Femur (tissue), 1 donor: ENCODE data around the gene SQOR.
A peak's percentile ranks its signal among the peaks of the same experiment; 100 is the strongest.
"Not testable (repeated sequence)": the region's sequence is repeated elsewhere in the genome, so short reads cannot be mapped to it uniquely, and the experiment has no call there.

ENCODE experiments used
- DNase-seq: peaks from one replicate; pipeline ENCODE4 v3.0.0-alpha.2; 2017

SQOR gene

DNA sequence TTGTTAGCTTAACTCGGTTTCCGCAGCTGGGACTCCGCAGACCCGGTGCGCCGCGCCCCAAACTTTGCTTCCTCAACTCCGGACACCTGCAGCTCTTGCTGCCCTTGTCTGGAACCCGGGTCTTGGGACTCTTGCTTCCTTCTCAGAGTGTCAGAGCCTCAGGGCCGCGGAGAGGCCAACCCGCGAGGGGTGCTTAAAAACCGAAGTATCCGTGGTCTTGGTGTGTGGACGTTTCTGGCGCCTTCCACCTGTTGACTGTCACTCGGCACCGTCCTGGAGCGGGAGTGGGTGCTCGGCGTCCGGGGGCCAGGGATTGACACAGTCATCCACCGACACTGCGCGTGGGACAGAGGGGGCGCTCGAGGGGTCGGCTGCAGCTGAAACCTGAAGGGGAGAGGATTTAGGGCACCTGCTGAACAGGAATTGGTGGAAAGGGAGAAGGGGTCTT lies 386 bp downstream of the SQOR start:
- DNase-seq: peak; percentile 54

DNA sequence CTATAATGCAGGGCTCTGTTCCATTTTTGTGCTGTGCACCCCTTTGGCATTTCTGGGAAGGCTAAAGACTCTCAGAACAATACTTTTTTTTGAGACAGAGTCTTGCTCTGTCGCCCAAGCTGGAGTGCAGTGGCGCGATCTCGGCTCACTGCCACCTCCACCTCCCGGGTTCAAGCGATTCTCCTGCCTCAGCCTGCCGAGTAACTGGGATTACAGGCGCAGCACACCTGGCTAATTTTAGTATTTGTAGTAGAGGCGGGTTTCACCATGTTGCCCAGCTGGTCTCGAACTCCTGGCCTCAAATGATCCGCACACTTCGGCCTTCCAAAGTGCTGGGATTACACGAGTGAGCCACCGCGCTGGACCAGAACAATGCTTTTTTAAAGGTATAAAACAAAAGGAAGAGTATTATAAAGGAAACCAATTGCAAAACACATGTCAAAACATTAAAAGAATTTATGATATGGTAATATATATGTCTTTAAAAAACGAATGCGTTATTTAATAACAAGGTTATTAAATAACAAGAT lies 999 bp downstream of the SQOR start:
- DNase-seq: no peak

DNA sequence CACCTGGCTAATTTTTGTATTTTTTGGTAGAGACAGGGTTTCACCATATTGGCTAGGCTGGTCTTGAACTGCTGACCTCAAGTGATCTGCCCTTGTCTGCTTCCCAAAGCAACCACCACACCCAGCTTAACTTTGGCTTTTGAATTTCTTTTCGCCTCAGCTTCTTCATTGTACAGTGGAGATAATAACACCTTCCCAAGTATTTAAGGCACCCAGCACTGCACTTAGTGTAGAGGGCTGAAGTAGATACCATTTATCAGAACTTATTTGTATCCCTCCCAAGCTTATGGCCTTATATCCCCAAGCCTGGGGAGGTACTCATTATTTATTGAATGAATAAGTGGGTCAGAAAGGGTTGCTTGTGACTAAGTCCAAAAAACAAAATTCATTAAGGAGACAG lies 2.3 kb downstream of the SQOR start:
- no peak for DNase-seq

DNA sequence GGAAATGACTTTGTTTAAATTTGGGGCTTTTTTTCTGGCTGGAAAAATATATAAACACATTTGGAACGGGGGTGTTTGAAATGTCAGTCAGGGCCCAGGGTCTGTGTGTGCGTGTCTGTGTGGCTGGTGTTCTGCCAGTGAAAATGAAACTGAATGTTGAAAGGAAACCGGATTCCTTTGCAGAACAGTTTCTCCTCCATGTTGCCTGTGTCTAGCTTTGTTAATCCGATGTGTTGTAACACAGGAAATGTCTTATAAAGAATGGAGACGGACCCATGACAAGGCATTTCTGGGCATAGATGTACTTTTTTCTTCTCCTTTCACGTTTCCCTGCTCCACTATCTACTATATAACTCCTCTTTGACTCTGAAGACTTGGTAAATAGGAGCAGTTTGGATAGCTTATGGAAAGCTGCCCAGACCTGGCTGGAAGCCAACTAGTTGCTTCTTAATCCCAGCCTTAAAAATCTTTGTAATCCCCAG lies 2.8 kb downstream of the SQOR start:
- DNase-seq: peak; percentile 69

DNA sequence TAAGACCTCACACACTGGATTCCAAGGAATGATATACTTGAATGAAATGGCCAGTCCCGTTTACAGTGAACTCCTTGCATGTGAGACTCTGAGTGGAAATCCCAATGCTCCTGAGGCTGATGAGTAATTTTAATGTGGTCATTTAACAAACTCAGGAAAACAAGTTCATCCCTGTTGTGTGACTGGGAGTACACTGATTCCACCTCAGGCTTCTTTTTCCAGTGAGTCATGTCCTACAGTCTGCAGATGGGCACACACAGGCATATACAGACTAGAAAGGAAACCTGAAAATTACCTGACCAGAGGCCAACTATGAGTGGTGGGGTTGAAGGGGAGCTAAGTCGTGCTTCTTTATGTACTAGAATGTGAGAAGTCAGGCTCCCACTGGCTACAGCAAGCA lies 5.8 kb downstream of the SQOR start:
- no peak for DNase-seq

DNA sequence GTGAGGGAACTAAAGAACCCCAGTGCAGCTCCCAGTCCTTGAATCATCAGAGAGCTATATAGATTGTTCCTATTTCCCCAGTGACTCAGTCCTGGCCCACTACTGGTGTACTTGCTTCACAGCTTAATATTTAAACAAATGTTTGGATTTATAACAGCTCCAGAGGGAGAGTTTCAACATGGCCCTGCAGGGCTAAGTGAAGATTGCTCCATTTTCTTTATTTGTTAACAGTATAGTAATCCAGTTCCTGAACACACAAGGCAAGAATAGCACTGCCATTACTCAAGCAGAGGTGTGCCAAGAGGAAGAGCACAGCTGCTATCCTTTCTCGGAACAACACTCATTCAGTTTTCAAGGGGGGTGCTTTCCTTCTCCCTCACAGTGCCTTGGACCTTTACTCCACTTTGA lies 6.5 kb downstream of the SQOR start:
- peak; percentile 45 for DNase-seq

DNA sequence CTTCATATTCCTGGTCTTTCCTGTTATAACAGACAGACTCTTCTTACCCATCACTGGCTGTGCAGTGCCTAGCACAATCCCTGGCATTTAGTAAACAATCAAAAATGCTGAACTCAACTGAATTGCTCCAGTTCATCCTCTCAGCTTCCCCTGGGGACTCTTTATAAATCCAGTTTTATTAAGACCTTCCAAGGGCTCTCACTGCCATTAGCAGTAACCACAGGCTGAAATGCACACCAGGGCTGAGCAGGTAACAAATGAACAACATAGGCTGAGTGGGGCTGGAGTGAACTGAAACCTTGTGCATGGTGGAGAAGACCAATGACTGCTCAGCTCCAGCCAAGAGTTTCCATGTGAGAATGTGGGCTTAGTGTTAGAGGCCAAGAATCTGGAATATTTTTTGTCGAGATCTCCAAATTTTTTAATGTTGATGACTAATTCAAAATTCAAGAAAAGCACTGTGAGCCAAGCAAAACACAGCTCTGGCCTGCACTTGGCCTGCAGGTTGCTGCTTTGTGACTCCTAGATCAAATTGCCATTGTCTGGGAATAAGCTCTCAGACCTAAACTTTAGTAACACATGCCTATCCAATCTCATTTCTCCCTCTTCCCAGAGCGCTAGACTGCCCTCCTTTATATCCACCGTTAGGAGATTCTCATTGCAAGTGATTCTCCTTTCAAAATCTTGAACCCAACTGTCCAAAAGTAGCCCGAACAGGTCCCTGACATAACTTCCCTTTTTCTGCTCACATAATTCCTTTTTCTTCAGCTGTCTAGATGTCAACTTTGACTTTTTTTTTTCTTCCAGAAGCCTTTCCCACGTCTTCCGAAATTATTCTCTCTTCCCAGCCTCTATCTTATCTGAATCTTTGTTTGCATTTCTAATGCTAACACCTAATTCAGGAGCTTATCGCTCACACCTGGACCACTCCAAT lies 7.4 kb downstream of the SQOR start:
- DNase-seq: peak; percentile 53

DNA sequence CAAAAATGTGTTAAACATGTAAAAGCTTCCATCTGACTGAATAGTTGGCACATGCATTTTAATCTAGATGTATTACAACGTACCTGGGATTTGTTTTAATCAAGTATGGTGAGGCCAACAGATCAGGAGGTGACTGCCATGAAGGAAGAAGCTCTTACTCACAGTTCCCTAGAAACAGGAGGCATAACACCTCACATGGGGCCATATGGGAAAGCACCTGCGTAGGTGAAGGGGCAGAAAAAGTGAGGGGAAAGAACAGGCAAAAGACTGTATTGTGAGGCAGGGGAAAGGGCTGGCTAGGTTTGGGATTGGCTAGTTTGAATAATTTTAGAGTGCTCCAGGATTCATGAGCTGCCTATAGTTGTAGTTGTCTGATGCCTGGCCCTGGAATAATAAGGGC lies 9.6 kb downstream of the SQOR start:
- DNase-seq: no peak

DNA sequence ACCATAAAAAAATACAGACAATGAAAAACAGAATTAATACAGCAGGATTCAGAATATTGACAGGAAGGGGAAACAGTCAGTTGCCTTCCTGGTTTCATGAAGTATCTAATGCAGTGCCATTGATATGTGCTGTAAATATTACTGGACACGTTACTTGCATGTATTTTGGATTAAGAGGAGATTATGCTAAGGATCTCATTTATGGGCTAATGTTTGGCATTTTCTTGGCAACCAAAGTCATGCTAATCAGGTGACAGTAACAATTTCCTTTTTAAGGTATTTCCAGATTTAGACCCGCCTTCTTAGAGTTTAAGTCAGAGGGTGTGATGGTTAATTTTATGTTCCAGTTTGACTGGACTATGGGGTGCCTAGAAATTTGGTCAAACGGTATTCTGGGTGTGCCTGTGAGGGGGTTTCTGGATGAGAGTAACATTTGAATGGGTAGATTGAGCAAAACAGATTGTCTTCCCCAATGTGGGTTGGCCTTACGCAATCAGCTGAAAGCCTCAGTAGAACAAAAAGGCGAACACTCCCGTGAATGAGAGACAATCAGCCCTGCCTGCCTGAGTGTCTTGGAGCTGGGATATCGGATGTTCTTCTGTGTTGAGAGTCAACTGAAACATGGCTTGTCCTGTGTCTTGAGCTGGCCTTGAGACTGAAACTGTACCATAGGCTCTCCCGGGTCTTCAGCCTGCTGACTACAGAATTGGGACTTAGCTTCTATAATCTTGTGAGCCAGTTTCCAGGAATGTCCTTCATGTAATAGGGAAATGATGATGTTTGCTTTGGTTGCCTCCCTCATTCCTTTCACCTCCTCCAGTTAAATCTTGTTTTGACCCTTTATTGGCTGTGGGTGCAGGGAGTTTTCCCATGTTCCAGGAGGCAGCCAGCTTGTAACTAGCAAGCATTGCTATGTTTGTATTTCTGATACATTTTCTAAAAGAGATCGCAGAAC lies 10.5 kb downstream of the SQOR start:
- DNase-seq: no peak

DNA sequence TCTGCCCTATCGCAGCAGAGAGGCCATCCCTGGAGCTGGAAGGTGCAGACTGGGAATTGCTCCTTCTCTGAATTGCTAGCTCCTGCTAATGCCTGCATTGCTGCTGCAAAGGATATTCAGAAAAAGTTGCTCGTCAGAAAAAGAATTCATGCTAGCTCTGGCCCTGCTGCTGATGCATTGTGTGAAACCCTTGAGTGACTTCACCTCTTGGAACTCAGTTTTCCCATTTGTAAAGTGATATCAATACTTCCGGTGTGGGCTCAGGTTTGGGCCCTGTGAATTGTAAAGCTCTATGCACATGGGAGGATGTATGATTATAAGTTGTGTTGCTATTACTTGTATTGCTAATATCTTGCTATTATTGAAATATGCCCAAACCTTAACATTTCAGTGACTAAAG lies 11.4 kb downstream of the SQOR start:
- no peak for DNase-seq

DNA sequence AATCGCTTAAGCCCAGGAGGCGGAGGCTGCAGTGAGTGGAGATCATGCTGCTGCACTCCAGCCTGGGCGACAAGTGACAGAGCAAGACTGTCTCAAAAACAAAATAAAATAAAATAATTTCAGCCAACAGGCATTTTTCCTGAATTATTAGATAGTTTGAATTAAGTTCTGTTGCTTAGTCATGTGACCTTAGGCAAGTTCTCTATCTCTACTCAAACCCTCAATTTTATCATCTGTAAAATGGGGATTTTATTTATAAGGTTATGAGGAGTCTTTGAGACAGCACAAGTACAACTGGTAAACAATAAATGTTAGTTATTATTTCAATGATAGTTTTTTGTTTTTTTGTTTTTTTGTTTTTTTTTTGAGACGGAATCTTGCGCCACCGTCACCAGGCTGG lies 13.0 kb downstream of the SQOR start:
- DNase-seq: no peak

DNA sequence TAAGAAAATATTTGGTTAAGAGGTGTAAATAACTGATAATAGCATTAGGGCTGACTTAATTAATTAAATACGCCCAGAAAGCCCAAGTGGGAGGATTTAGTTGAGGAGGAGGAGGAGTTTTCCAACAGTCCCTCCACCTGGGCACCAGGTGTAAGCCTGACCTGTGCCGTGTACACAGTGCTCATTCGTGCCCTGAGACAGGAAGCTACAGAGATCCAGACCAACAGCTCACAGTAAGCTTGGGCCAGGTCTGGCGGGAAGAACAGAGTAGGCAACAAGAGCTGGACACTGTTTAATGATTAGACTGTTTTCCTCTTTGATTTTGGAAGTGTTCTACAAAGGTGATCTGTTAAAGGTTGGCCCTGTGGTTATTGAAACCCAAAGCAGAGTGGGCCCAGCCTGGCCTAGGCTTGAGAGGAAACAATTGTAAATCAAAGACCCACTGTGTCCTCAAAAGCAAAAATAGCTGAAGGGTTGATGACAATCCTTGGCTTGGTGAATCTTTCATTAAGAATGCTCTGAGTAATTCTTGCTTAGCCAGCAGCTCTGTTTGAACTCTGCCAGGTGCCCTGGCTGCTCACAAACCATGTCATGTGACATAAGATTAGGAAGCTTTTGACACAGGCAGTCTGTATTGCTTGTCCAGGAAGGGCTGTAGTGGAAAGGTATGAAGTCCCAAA lies 13.8 kb downstream of the SQOR start:
- no peak for DNase-seq

DNA sequence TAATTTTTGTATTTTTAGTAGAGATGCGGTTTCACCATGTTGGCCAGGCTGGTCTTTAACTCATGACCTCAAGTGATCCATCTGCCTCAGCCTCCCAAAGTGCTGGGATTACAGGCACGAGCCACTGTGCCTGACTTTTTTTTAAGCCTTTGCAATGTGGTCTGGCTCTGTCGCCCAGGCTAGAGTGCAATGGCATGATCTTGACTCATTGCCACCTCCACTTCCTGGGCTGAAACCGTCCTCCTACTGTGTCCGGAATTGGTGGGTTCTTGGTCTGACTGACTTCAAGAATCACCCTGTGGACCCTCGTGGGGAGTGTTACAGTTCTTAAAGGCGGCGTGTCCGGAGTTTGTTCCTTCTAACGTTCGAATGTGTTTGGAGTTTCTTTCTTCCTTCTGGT lies 15.2 kb downstream of the SQOR start:
- not testable (repeated sequence) for DNase-seq

DNA sequence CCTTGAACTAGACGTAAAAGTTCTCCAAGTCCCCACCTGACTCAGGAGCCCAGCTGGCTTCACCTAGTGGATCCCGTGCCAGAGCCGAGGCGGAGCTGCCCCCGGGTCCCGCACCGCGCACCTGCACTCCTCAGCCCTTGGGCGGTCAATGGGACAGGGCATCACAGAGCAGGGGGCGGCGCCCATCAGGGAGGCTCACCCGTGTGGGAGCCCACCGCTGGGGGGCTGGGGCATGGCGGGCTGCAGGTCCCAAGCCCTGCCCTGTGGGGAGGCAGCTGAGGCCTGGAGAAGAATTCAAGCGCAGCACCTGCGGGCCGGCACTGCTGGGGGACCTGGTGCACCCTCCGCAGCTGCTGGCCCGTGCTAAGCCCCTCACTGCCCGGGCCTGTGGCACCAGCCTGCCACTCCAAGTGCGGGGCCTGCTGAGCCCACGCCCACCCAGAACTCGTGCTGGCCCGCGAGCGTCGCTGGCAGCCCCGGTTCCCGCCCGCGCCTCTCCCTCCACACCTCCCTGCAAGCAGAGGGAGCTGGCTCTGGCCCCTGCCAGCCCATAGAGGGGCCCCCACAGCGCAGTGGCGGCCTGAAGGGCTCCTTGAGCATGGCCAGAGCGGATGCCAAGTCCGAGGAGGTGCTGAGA lies 16.2 kb downstream of the SQOR start:
- DNase-seq: no peak

DNA sequence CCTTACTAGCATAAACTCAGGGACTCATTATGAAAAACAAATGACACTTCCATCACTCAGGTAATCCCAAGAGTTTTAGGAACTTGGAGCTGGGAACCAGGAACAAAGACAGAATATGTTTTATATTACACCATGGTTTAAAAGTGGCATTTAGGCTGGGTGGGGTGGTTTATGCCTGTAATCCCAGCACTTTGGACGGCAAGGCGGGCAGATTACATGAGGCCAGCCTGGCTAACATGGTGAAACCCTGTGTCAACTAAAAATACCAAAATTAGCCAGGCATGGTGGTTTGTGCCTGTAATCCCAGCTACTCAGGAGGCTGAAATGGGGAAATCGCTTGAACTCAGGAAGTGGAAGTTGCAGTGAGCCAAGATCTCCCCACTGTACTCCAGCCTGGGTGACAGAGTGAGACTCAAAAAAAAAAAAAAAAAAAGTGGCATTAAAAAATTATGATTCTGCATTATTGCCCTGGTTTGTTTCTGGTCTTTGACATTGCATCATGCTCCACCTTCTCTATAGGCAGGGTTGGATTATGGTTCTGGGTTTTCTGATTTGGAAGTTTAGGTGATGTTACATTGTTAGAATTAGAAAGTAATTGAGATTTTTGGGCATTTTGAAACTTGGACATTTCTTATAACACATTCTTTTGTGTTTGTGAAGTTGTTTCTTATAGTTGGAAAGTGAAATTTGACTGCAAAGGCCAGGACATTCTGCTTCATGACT lies 19.0 kb downstream of the SQOR start:
- DNase-seq: no peak

DNA sequence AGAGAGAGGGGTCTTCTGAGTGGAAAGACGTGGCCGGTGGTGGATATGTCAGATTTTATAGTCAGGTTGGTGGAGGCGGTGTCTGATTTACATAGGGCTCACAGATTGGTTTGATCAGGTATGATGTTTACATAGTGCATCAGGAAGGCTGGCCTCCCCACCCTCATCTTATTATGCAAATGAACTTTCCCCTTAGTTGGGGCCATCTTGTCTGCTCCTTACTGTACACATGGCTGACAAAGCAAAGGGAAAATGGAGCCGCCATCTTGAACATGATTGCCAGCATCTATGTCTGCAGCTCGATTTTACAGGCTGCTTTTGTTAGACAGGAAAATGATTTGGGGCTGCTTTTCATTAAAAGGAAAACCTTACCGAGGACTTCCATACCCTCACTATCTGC lies 19.9 kb downstream of the SQOR start:
- no peak for DNase-seq

DNA sequence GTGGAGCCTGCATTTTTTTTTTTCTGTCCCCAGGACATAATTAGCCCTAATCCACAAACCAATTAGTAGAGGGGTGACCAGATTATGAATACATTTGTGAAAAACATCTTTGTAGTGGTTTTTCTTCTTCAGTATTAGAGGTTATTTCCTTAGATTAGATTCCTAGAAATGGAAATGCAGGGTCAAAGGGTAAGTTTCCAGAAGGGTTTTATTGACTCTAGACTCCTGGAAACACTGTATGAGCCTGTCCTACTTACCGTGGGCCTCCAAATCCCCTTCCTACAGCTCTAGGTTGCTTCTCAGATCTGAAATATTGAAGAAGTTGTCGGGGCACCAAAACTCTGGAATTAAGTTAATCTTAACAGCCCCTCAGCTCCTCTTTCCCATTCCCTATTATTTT lies 22.4 kb downstream of the SQOR start:
- no peak for DNase-seq

DNA sequence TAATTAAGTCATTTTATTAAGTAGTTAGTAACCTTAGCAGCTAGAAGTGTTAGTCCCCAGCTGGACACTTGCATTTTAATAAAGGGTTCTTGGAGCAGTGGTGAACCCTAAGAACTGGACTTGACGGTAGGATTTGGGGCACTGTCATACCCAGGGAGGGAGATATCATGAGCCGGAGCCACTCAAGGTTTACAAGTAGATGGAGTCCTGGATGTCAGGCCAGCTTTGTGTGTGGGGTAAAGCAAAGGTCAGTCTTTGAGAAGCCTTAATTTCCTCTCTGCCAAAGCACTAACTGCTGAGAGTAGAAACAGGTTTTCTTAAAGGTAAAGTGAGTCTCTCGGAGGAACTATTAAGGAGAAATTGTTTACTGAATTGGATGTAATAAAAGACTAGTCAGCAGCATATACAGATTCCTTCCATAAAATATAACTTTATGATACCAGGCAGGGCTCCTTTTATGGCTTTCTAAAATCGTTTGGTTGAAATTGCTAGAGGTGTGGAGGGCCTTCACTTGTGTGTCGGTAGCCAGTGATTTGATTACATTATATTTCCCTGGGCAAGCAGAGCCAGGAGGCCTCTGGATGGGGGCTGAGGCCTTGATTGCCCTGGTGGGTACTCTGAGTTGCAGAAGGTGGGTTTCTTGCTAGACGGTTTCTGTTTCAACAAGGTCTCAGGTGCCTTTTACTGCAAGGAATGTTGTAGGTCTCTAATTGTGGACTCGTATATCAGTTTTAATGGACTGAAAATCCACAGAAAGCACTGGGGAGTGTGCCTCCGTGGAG lies 23.1 kb downstream of the SQOR start:
- no peak for DNase-seq

DNA sequence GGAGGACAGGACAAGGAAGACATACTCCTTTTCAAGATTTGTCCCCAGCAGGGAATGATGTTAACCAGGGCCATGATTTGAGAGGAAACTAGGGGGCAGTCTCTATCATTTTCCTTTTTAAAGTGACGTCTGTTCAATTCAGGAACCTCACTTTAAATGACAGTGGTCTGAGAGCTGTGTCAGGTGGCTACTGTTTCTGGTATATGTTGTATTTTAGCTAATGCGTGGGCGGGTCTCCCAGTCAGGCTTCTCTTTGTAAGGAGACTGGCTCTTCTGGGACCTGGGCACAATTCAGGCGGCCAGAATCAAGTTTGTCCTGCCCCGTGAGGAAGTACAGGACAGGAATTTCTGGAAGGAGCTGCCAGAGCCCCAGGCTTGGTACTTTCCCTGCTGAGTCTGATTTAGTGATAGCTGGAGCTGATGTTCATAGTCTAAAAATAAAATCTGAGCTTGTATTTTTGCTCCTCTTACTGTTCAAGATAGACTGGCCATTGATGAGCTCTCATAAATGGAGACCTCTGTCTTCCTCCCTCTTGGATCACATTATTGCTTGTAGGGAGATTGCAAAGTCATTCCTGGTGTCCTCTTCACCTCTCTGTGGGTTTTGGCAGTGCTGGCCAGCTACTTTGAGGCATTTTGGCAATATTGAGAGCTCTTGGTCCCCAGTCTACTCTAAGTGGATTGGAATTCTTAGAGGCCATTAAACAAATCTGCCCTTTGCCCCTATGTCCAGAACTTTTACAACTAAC lies 25.6 kb downstream of the SQOR start:
- DNase-seq: no peak

DNA sequence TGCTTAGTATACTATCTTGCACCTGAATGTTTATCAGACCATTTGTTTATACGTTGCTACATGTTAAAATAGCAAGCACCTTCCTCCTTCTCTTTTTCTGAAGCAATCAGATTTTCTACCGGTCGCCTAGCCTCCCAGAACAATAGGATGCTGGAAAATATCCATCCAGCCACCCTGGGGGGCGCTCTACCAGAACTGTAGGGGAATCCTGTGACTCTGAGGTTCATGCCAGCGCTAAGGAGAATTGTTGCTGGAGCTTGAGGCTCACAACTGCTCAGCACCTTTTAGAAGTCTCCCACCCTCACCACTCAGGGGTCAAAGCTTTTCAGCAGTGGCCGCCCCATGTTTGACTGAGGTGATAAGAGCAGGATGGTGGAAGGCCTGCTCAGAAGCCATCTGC lies 27.5 kb downstream of the SQOR start:
- DNase-seq: no peak
